WERI-Rb-1 (cell line): ENCODE results near the gene ALG11.

Experiments
- DNase-seq: peaks from one replicate; pipeline ENCODE4 v3.0.0-alpha.2; 2020
- H3K27ac ChIP-seq: fragments of 250-450 bp; sonication (Bioruptor Pico); 2 replicates; pipeline ENCODE4 v1.5.1; 2020; ENCODE audit warnings: mild to moderate bottlenecking, moderate library complexity
- H3K27me3 ChIP-seq: fragments of 250-450 bp; sonication (Bioruptor Pico); 2 replicates; pipeline ENCODE4 v1.5.1; 2021; ENCODE audit warnings: mild to moderate bottlenecking, low read depth, moderate library complexity; ENCODE audit not compliant: insufficient read depth, severe bottlenecking
- H3K36me3 ChIP-seq: fragments of 250-450 bp; sonication (Bioruptor Pico); 2 replicates; pipeline ENCODE4 v1.5.1; 2020; ENCODE audit warnings: mild to moderate bottlenecking, moderate library complexity
- H3K4me3 ChIP-seq: 2 replicates; pipeline ENCODE4 v1.5.1; 2011; ENCODE audit warnings: low read depth, mild to moderate bottlenecking, control low read depth, low read length
- H3K9me3 ChIP-seq: fragments of 250-450 bp; sonication (Bioruptor Pico); 2 replicates; pipeline ENCODE4 v1.5.1; 2021; ENCODE audit warnings: mild to moderate bottlenecking, moderate library complexity; ENCODE audit not compliant: severe bottlenecking
- CTCF ChIP-seq: IDR thresholded peaks from 2 replicates; pipeline ENCODE4 v1.5.1; 2011; ENCODE audit warnings: low read depth, mild to moderate bottlenecking, control low read depth, inconsistent platforms, low read length

ALG11 gene

GRCh38 chr13:52061587-52061986, 49.4 kb downstream of the ALG11 start:
- no peaks in the 10 kb centered on the region for H3K36me3 ChIP-seq
- DNase-seq, result no peak

GRCh38 chr13:52067237-52067636, 55.0 kb downstream of the ALG11 start:
- Histone ChIP-seq H3K9me3 (no peaks in the 10 kb centered on the region), H3K4me3 (no peak overlapping the region), H3K36me3 (no peaks in the 10 kb centered on the region), H3K27me3 (no peaks in the 10 kb centered on the region), H3K27ac (no peak overlapping the region)
- TF ChIP-seq CTCF, result no peak
- DNase-seq, result no peak

More at GRCh38 chr13:52061587-52061986, 49.4 kb downstream of the ALG11 start:
- no peak for TF ChIP-seq CTCF
- H3K4me3 ChIP-seq, result no peak overlapping the region
- no peak overlapping the region for H3K27ac ChIP-seq
- H3K27me3 ChIP-seq, result no peaks in the 10 kb centered on the region
- no peaks in the 10 kb centered on the region for H3K9me3 ChIP-seq

DNA sequence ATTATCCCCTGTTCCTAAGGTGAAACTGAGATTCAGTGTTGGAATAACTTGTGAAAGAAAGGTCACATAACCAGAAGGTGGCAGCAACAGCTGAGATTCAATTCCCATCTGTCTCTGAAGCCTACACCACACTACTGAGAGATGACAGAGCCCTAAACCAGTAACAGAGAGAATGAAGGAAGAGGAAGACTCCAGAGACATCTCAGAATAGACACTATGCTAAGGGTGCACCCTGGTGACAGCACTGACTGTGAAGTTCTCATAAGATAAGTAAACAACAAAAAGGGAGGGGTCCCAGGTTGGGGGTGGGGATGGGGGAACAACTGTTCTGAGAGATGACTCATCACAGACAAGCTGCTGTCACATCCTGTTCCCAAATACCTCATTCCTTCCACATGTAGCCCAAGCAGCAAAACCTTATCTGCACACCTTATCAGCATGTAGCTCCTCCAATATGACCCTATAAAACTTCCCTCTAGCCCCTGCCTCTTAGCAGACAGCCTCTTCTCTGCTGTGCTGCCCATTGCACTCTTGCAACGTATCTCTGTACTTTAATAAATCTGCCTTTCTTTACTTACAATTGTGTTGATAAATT, 58.8 kb downstream of the ALG11 start:
- no peaks in the 10 kb centered on the region for H3K36me3 ChIP-seq
- no peak overlapping the region for H3K4me3 ChIP-seq
- no peaks in the 10 kb centered on the region for H3K27me3 ChIP-seq
- TF ChIP-seq CTCF, result peak; percentile 33; the same call in 1 of the 2 replicates
- peak; percentile 21 for DNase-seq
- H3K27ac ChIP-seq, result no peak overlapping the region
- no peaks in the 10 kb centered on the region for H3K9me3 ChIP-seq
